DOHH2 (cell line): ENCODE results near the gene B4GALT4.

Source experiments
- EZH2phosphoT487 ChIP-seq: fragments of 200-600 bp; sonication (generic); IDR thresholded peaks from 2 replicates; pipeline ENCODE4 v1.6.1; 2017; ENCODE audit warnings: borderline replicate concordance, mild to moderate bottlenecking, antibody characterized with exemption, low read length, moderate library complexity, mixed read lengths
- TF ChIP-seq, protein P1 (sequence below): fragments of 200-600 bp; sonication (generic); IDR thresholded peaks from one replicate; pipeline ENCODE4 v1.5.1; 2014; ENCODE audit warnings: antibody characterized with exemption, mild to moderate bottlenecking, low read depth, low read length; ENCODE audit not compliant: poor library complexity, severe bottlenecking

GRCh38 chr3:119223511-119223910 is 17.2 kb downstream of the B4GALT4 start:
- TF ChIP-seq, protein P1, sequence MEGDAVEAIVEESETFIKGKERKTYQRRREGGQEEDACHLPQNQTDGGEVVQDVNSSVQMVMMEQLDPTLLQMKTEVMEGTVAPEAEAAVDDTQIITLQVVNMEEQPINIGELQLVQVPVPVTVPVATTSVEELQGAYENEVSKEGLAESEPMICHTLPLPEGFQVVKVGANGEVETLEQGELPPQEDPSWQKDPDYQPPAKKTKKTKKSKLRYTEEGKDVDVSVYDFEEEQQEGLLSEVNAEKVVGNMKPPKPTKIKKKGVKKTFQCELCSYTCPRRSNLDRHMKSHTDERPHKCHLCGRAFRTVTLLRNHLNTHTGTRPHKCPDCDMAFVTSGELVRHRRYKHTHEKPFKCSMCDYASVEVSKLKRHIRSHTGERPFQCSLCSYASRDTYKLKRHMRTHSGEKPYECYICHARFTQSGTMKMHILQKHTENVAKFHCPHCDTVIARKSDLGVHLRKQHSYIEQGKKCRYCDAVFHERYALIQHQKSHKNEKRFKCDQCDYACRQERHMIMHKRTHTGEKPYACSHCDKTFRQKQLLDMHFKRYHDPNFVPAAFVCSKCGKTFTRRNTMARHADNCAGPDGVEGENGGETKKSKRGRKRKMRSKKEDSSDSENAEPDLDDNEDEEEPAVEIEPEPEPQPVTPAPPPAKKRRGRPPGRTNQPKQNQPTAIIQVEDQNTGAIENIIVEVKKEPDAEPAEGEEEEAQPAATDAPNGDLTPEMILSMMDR = no peak
- no peak for TF ChIP-seq EZH2phosphoT487
